ENCODE measurements around the gene LDB2.
A peak's percentile ranks its signal among the peaks of the same experiment; 100 is the strongest.

DNA sequence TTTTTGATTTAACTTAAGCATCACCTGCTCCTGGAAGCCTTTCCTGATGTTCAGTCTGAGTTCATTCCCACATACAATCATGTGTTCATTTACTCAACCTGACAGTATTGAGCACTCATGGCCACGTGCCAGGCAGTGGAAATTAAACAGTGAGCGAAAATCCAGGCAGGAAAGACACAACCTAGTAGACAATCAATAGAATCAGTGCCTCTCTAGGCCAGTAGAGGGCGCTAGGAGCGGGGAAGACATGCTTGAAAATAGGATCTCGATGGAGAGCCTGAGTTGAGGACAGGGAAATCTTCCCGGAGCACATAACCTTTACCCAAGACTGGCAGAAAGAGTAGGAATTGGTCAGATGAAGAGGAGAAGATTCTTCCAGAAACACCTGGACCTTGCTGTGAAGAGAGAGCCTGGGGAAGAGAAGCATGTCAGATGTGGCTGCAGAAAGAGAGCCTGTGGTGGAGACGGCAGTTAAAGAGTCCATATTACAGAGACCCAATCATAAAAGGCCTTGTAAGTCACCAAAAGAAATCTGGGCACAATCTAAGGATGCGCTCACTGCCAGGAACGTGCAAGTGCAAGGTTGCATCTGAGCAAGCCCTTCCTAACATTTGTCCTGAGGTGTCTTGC, 103.5 kb downstream of the LDB2 start:
- TF ChIP-seq, protein P1, sequence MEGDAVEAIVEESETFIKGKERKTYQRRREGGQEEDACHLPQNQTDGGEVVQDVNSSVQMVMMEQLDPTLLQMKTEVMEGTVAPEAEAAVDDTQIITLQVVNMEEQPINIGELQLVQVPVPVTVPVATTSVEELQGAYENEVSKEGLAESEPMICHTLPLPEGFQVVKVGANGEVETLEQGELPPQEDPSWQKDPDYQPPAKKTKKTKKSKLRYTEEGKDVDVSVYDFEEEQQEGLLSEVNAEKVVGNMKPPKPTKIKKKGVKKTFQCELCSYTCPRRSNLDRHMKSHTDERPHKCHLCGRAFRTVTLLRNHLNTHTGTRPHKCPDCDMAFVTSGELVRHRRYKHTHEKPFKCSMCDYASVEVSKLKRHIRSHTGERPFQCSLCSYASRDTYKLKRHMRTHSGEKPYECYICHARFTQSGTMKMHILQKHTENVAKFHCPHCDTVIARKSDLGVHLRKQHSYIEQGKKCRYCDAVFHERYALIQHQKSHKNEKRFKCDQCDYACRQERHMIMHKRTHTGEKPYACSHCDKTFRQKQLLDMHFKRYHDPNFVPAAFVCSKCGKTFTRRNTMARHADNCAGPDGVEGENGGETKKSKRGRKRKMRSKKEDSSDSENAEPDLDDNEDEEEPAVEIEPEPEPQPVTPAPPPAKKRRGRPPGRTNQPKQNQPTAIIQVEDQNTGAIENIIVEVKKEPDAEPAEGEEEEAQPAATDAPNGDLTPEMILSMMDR (IDR thresholded peaks at IDR 0.05; ENCODE audit: insufficient read depth, low read depth, low read length), result peak; percentile 83
- TF ChIP-seq EZH2 (IDR thresholded peaks at IDR 0.05; ENCODE audit: insufficient read depth, low read length), result no peak

Data from astrocyte (in vitro differentiated cells and primary cell).